ENCODE measurements around the gene IFITM10. TPM values are rescaled to one million over a fixed set of nuclear protein-coding genes. Genes with fewer than 3 reads are reported as not detected.

The IFITM10 gene
- total RNA-seq, 1 experiment from 2014 or later, result 2.0 TPM

DNA sequence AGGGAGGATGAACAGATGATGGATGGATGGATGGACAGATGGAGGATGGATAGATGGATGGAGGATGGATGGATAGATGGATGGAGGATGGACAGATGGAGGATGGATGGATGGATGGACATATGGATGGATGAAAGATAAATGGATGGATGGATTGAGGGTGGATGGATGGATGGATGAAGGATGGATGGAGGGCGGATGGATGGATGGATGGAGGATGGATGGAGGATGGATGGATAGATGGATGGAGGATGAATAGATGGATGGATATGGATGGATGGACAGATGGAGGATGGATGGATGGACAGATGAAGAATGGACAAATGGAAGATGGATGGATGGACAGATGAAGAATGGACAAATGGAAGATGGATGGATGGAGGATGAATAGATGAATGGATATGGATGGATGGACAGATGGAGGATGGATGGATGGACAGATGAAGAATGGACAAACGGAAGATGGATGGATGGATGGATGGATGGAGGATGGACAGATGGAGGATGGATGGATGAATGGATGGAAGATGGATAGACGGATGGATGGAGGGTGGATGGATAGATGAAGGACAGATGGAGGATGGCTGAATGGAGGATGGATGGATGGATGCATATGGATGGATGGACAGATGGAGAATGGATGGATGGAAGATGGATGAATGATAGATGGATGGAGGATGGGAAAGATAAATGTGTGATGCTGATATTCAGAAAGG, 7.4 kb downstream of the IFITM10 start:
- H3K4me3 Mint-ChIP-seq (ENCODE audit: unreplicated experiment), result no peak overlapping the region
- no TSS peak for BruUV-seq (replicated peaks)
- DNase-seq (ENCODE audit: unreplicated experiment), result no peak
- CTCF ChIA-PET, result interaction anchor here (1.0 kb wide), 1 partner anchor 179 kb away, joined by 3 read pairs; no protein-coding TSS in a partner anchor
- TF ChIP-seq, protein P1, sequence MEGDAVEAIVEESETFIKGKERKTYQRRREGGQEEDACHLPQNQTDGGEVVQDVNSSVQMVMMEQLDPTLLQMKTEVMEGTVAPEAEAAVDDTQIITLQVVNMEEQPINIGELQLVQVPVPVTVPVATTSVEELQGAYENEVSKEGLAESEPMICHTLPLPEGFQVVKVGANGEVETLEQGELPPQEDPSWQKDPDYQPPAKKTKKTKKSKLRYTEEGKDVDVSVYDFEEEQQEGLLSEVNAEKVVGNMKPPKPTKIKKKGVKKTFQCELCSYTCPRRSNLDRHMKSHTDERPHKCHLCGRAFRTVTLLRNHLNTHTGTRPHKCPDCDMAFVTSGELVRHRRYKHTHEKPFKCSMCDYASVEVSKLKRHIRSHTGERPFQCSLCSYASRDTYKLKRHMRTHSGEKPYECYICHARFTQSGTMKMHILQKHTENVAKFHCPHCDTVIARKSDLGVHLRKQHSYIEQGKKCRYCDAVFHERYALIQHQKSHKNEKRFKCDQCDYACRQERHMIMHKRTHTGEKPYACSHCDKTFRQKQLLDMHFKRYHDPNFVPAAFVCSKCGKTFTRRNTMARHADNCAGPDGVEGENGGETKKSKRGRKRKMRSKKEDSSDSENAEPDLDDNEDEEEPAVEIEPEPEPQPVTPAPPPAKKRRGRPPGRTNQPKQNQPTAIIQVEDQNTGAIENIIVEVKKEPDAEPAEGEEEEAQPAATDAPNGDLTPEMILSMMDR (IDR thresholded peaks at IDR 0.05; ENCODE audit: unreplicated experiment), result no peak
- peaks cover 18% of the 10 kb centered on the region for H3K27me3 Mint-ChIP-seq (ENCODE audit: insufficient read depth, unreplicated experiment)
- peaks cover 6% of the 10 kb centered on the region for H3K4me1 Mint-ChIP-seq (ENCODE audit: insufficient read depth, unreplicated experiment)
- peaks cover 6% of the 10 kb centered on the region for H3K36me3 Mint-ChIP-seq (ENCODE audit: insufficient read depth, unreplicated experiment)
- H3K27ac Mint-ChIP-seq (ENCODE audit: low read depth, unreplicated experiment), result no peak overlapping the region
- no peaks in the 10 kb centered on the region for H3K9me3 Mint-ChIP-seq (ENCODE audit: unreplicated experiment)
- POLR2A ChIA-PET, result interaction anchor here (0.6 to 1.3 kb wide), 4 partner anchors 7 to 346 kb away, joined by 3 to 7 read pairs (median 4); no protein-coding TSS in a partner anchor
- intact Hi-C loops (cut with micrococcal nuclease), result no loop called here

DNA sequence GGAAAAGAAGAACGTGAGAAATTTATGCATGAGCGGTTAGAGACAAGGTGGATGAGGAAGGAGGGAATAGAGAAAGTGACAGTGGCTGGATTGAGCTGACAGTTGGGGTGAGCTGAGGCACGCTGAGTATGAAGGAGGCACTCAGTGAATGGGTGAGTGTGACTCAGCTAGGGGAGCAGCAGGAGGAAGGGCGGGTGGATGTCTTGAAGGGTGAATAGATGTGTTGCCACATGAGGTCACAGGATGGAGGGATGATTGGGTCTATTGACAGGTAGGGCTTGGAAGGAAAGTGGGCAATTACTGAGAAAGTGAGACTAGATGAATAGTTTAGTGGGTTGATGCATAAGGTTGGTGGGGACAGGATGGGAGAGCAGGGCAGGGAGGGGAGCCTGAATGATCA, 8.0 kb downstream of the IFITM10 start:
- POLR2A ChIA-PET, result interaction anchor here (0.6 to 1.1 kb wide), 3 partner anchors 20 to 347 kb away, joined by 3 to 7 read pairs (median 4); no protein-coding TSS in a partner anchor
- intact Hi-C loops (cut with micrococcal nuclease), result no loop called here

DNA sequence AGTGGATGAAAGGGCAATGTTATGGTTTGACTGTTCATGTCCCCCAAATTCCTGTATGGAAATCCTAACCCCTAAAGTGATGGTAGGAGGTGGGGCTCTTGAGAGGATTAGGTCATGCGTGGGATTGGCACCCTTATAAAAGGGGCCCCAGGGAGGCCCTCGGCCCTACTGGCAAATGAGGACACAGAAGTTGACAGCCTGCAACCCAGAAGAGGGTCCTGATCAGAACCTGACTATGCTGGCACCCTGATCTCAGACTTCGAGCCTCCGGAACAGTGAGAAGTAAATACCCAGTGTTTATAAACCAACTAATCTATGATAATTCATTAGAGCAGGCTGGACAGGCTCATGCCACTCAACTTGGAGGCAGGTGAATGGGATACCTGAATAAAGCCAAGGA, 8.7 kb downstream of the IFITM10 start:
- H3K27ac Mint-ChIP-seq (ENCODE audit: low read depth, unreplicated experiment), result no peak overlapping the region
- no peak overlapping the region for H3K4me3 Mint-ChIP-seq (ENCODE audit: unreplicated experiment)
- H3K36me3 Mint-ChIP-seq (ENCODE audit: insufficient read depth, unreplicated experiment), result peaks cover 6% of the 10 kb centered on the region
- TF ChIP-seq, protein P1 (IDR thresholded peaks at IDR 0.05; ENCODE audit: unreplicated experiment), result no peak
- peaks cover 3% of the 10 kb centered on the region for H3K9me3 Mint-ChIP-seq (ENCODE audit: unreplicated experiment)
- peaks cover 6% of the 10 kb centered on the region for H3K4me1 Mint-ChIP-seq (ENCODE audit: insufficient read depth, unreplicated experiment)
- DNase-seq (ENCODE audit: unreplicated experiment), result no peak
- intact Hi-C loops (cut with micrococcal nuclease), result no loop called here
- H3K27me3 Mint-ChIP-seq (ENCODE audit: insufficient read depth, unreplicated experiment), result peaks cover 21% of the 10 kb centered on the region
- ChIA-PET CTCF (no interaction called here), POLR2A (interaction anchor here (0.9 to 1.1 kb wide), 2 partner anchors 21 to 48 kb away, joined by 4 to 7 read pairs; no protein-coding TSS in a partner anchor)
- no TSS peak for BruUV-seq (replicated peaks)

More for the DNA sequence above, 8.0 kb downstream of the IFITM10 start:
- H3K4me3 Mint-ChIP-seq (ENCODE audit: unreplicated experiment), result no peak overlapping the region
- peaks cover 6% of the 10 kb centered on the region for H3K36me3 Mint-ChIP-seq (ENCODE audit: insufficient read depth, unreplicated experiment)
- H3K9me3 Mint-ChIP-seq (ENCODE audit: unreplicated experiment), result no peaks in the 10 kb centered on the region
- H3K4me1 Mint-ChIP-seq (ENCODE audit: insufficient read depth, unreplicated experiment), result peaks cover 6% of the 10 kb centered on the region
- H3K27ac Mint-ChIP-seq (ENCODE audit: low read depth, unreplicated experiment), result no peak overlapping the region
- H3K27me3 Mint-ChIP-seq (ENCODE audit: insufficient read depth, unreplicated experiment), result peaks cover 18% of the 10 kb centered on the region
- DNase-seq (ENCODE audit: unreplicated experiment), result no peak
- TF ChIP-seq, protein P1 (IDR thresholded peaks at IDR 0.05; ENCODE audit: unreplicated experiment), result no peak
- no TSS peak for BruUV-seq (replicated peaks)
- CTCF ChIA-PET, result no interaction called here

DNA sequence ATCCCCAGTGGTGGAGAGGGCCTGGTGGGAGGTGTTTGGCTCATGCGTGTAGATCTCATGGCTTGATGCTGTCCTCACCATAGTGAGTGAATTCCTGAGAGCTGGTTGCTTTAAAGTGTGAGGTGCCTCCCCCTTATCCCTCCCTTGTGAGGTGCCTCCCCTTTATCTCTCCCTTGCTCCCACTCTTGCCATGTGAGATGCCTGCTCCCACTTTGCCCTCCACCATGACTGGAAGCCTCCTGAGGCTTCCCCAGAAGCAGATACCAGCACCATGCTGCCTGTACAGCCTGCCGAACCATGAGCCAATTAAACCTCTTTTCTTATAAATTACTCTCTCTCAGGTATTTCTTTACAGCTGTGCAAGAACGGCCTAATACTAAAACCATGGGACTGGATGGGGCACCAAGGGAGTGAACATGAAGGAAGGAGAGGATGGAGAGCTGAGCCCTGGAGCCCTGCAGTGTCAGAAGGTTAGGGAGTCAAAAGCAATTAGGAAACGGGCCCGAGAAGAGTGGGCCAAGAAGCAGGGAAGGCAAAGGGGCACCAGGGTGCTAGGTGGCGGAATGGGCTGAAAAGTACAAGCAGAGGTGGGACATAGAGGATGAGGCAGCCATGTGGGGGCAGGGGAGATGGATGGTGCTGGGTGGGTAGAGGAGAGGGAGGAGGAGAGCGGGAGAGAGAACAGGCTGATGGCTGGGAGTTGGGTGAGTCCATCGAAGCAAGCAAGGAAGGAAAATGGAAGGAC, 9.4 kb downstream of the IFITM10 start:
- no TSS peak for BruUV-seq (replicated peaks)
- POLR2A ChIA-PET, result interaction anchor here (1.0 kb wide), 1 partner anchor 94 kb away, joined by 4 read pairs; the partner anchor contains the start of gene SYT8
- TF ChIP-seq, protein P1 (IDR thresholded peaks at IDR 0.05; ENCODE audit: unreplicated experiment), result no peak
- Mint-ChIP-seq H3K36me3 (ENCODE audit: insufficient read depth, unreplicated experiment) (no peaks in the 10 kb centered on the region), H3K4me1 (ENCODE audit: insufficient read depth, unreplicated experiment) (peaks cover 1% of the 10 kb centered on the region), H3K9me3 (ENCODE audit: unreplicated experiment) (peaks cover 11% of the 10 kb centered on the region), H3K4me3 (ENCODE audit: unreplicated experiment) (no peak overlapping the region), H3K27me3 (ENCODE audit: insufficient read depth, unreplicated experiment) (peaks cover 29% of the 10 kb centered on the region), H3K27ac (ENCODE audit: low read depth, unreplicated experiment) (no peak overlapping the region)
- intact Hi-C loops (cut with micrococcal nuclease), result no loop called here
- no peak for DNase-seq (ENCODE audit: unreplicated experiment)
- CTCF ChIA-PET, result interaction anchor here (0.5 kb wide), 1 partner anchor 36 kb away, joined by 3 read pairs; no protein-coding TSS in a partner anchor
